Measurements from ENCODE around the gene SELENOP. TPM values are rescaled to one million over a fixed set of nuclear protein-coding genes. Genes with fewer than 3 reads are reported as not detected.
A peak's percentile ranks its signal among the peaks of the same experiment; 100 is the strongest.

The SELENOP gene
- total and polyA plus RNA-seq, 2 of the 13 experiments (the other 11 are each of a cell fraction or from before 2014, with no cell fraction given): 1,895 to 2,083 TPM

GRCh38 chr5:42798284-42799240 is 13.1 kb downstream of the SELENOP start (continued):
- TF ChIP-seq ZNF589 (CRISPR knock-in tag; conservative IDR thresholded peaks at IDR 0.05) (no peak), POLR2A (IDR thresholded peaks at IDR 0.05; ENCODE audit: insufficient read depth in 1 of 2, low read depth in 2 of 2, low read length in 2 of 2) (peak; percentile 31 to 44; a peak in 2 of 4 replicates), PAF1 (CRISPR knock-in tag; IDR thresholded peaks at IDR 0.05) (peak; percentile 89; the same call in 1 of the 2 replicates), POGK (CRISPR knock-in tag; conservative IDR thresholded peaks at IDR 0.05) (0 out of 2 replicates have a peak, but pooled peaks have one; percentile 29), TBL1XR1 (IDR thresholded peaks at IDR 0.05; ENCODE audit: borderline replicate concordance, low read length, partially characterized antibody) (peak; percentile 41), TOE1 (CRISPR knock-in tag; IDR thresholded peaks at IDR 0.05) (peak; percentile 20; the same call in 1 of the 2 replicates), POLR2G (IDR thresholded peaks at IDR 0.05; ENCODE audit: low read depth, low read length) (peak; percentile 78), CENPBD1 (CRISPR knock-in tag; IDR thresholded peaks at IDR 0.05; ENCODE audit: borderline replicate concordance, low read depth) (no peak), SIN3A (IDR thresholded peaks at IDR 0.05; ENCODE audit: borderline replicate concordance, low read depth, low read length) (0 out of 2 replicates have a peak, but pooled peaks have one; percentile 44), KLF11 (CRISPR knock-in tag; IDR thresholded peaks at IDR 0.05) (0 out of 2 replicates have a peak, but pooled peaks have one; percentile 31), NKX3-1 (CRISPR knock-in tag; IDR thresholded peaks at IDR 0.05) (peak; percentile 40; the same call in 1 of the 2 replicates), NR2C2 (CRISPR knock-in tag; IDR thresholded peaks at IDR 0.05; ENCODE audit: borderline replicate concordance) (no peak), POLR2AphosphoS2 (IDR thresholded peaks at IDR 0.05; ENCODE audit: low read depth, low read length) (peak; percentile 19; the same call in 1 of the 2 replicates)
